ENCODE data around the gene OR8B4. TPM values are rescaled to one million over a fixed set of nuclear protein-coding genes. Genes with fewer than 3 reads are reported as not detected.

The OR8B4 gene
- total and polyA plus RNA-seq, 2 donors (not counting 1 experiment from before 2014, with no cell fraction given): not detected

DNA sequence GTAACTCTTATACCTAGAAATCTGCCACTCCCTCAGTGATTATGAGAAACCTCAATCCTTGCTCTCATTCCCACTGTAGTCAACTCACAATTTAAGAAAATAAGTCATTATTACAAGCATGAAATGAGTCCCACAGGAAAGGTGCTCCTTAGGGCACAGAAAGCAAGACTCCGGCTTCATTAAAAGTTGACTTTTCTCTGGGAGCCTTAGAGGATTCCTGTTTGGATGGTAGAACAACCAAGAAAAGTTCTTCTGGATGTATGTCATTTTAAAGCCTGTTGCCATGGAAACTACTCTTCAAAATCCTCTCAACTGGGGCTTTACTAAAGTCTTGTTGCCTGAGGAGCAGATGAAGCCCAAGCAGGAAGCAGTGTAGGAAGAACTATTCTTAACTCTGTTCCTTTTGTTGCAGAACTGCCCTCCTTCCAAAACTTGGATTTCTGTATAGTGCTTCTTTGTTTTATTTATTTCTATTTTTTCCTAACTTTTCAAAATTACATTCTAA lies 21.0 kb upstream of the OR8B4 start, which contains the start of gene OR8B8:
OR8B8 (minus strand) TSS at position 51 of the 505 bp plus-strand sequence. CDS start 4,611 bp downstream, outside the sequence.
- DNase-seq: no peak
- intact Hi-C loops (cut with micrococcal nuclease): no loop called here
- Histone ChIP-seq H3K4me1 (ENCODE audit: control insufficient read depth in 2 of 2, insufficient read depth in 2 of 2, low read length in 2 of 2) (no peaks in the 10 kb centered on the region), H3K27ac (ENCODE audit: low read length in 2 of 2) (no peak within 1 kb of the TSS), H3K36me3 (replicated peaks in 1 of 2; ENCODE audit: control extremely low read depth in 1 of 2, control insufficient read depth in 1 of 2, extremely low read depth in 1 of 2, insufficient read depth in 2 of 2, low read length in 1 of 2) (no peaks in the 10 kb centered on the region), H4K20me1 (ENCODE audit: control insufficient read depth, insufficient read depth, low read length, poor library complexity, severe bottlenecking) (no peaks in the 10 kb centered on the region), H3K79me2 (ENCODE audit: control insufficient read depth, insufficient read depth, low read length) (no peaks in the 10 kb centered on the region), H3K4me3 (ENCODE audit: control extremely low read depth in 1 of 5, extremely low read depth in 1 of 5, insufficient read depth in 1 of 5, low read depth in 2 of 5, low read length in 4 of 5) (no peak within 1 kb of the TSS), H3K9ac (ENCODE audit: low read length) (no peak within 1 kb of the TSS), H3K27me3 (replicated peaks in 1 of 4; ENCODE audit: control extremely low read depth in 1 of 4, control insufficient read depth in 3 of 4, insufficient read depth in 4 of 4, low read length in 3 of 4) (peaks cover 0 to 3% (median 0%) of the 10 kb centered on the region in 4 experiments), H3K9me3 (ENCODE audit: control extremely low read depth in 1 of 3, control insufficient read depth in 2 of 3, insufficient read depth in 1 of 3, low read length in 2 of 3) (no peaks in the 10 kb centered on the region), H3K4me2 (replicated peaks; ENCODE audit: low read depth, low read length, poor library complexity, severe bottlenecking) (no peak within 1 kb of the TSS), H2AFZ (ENCODE audit: insufficient read depth, low read depth, low read length, poor library complexity, severe bottlenecking) (no peak within 1 kb of the TSS)
- TF ChIP-seq EZH2 (IDR thresholded peaks at IDR 0.05; ENCODE audit: borderline replicate concordance, insufficient read depth, low read depth, low read length, poor library complexity, severe bottlenecking): no peak
- TF ChIP-seq, protein P1, sequence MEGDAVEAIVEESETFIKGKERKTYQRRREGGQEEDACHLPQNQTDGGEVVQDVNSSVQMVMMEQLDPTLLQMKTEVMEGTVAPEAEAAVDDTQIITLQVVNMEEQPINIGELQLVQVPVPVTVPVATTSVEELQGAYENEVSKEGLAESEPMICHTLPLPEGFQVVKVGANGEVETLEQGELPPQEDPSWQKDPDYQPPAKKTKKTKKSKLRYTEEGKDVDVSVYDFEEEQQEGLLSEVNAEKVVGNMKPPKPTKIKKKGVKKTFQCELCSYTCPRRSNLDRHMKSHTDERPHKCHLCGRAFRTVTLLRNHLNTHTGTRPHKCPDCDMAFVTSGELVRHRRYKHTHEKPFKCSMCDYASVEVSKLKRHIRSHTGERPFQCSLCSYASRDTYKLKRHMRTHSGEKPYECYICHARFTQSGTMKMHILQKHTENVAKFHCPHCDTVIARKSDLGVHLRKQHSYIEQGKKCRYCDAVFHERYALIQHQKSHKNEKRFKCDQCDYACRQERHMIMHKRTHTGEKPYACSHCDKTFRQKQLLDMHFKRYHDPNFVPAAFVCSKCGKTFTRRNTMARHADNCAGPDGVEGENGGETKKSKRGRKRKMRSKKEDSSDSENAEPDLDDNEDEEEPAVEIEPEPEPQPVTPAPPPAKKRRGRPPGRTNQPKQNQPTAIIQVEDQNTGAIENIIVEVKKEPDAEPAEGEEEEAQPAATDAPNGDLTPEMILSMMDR (IDR thresholded peaks at IDR 0.05): no peak
- Mint-ChIP-seq H3K27ac (no peak within 1 kb of the TSS), H3K27me3 (peaks cover 18% of the 10 kb centered on the region), H3K9me3 (ENCODE audit: insufficient read depth) (no peaks in the 10 kb centered on the region), H3K4me1 (no peaks in the 10 kb centered on the region), H3K4me3 (no peak within 1 kb of the TSS)
- no CpG with 5 or more reads among the region's 1 CpG for WGBS (ENCODE audit: insufficient coverage)
- ATAC-seq (ENCODE audit: low read depth): no peak
- ChIA-PET POLR2A (no interaction called here), CTCF (no interaction called here)

DNA sequence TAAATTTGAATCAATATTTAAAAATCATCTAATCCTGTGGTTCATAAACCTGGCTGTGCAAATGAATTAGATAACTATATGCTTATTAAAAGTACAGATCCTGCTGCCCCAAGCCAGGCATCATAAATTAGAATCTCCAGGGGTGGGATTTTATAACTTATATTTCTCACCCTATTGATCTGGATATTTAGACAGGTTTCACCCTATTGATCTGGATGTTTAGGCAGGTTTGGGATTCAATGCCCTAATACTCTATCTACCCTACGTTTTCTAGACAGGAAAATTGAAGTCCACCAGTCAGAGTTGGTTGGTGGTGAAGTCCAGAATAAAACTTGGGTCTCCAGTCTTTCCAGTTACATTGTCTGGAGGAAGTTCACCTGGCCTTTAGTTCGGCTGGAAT lies 18.2 kb upstream of the OR8B4 start:
- Histone ChIP-seq H3K79me2 (ENCODE audit: control insufficient read depth, insufficient read depth, low read length) (no peaks in the 10 kb centered on the region), H3K27me3 (replicated peaks in 1 of 4; ENCODE audit: control extremely low read depth in 1 of 4, control insufficient read depth in 3 of 4, insufficient read depth in 4 of 4, low read length in 3 of 4) (peaks cover 0 to 3% (median 0%) of the 10 kb centered on the region in 4 experiments), H3K9me3 (ENCODE audit: control extremely low read depth in 1 of 3, control insufficient read depth in 2 of 3, insufficient read depth in 1 of 3, low read length in 2 of 3) (no peaks in the 10 kb centered on the region), H2AFZ (ENCODE audit: insufficient read depth, low read depth, low read length, poor library complexity, severe bottlenecking) (no peak overlapping the region), H4K20me1 (ENCODE audit: control insufficient read depth, insufficient read depth, low read length, poor library complexity, severe bottlenecking) (no peaks in the 10 kb centered on the region), H3K36me3 (replicated peaks in 1 of 2; ENCODE audit: control extremely low read depth in 1 of 2, control insufficient read depth in 1 of 2, extremely low read depth in 1 of 2, insufficient read depth in 2 of 2, low read length in 1 of 2) (no peaks in the 10 kb centered on the region), H3K4me3 (ENCODE audit: control extremely low read depth in 1 of 5, extremely low read depth in 1 of 5, insufficient read depth in 1 of 5, low read depth in 2 of 5, low read length in 4 of 5) (no peak overlapping the region), H3K27ac (ENCODE audit: low read length in 2 of 2) (no peak overlapping the region), H3K9ac (ENCODE audit: low read length) (no peak overlapping the region), H3K4me1 (ENCODE audit: control insufficient read depth in 2 of 2, insufficient read depth in 2 of 2, low read length in 2 of 2) (no peaks in the 10 kb centered on the region), H3K4me2 (replicated peaks; ENCODE audit: low read depth, low read length, poor library complexity, severe bottlenecking) (no peak overlapping the region)
- TF ChIP-seq, protein P1 (IDR thresholded peaks at IDR 0.05): no peak
- no peak for TF ChIP-seq EZH2 (IDR thresholded peaks at IDR 0.05; ENCODE audit: borderline replicate concordance, insufficient read depth, low read depth, low read length, poor library complexity, severe bottlenecking)
- peaks cover 34% of the 10 kb centered on the region for H3K27me3 Mint-ChIP-seq
- no peaks in the 10 kb centered on the region for H3K9me3 Mint-ChIP-seq (ENCODE audit: insufficient read depth)
- H3K27ac Mint-ChIP-seq: no peak overlapping the region
- DNase-seq (no peak), ATAC-seq (ENCODE audit: low read depth) (no peak)
- no peak overlapping the region for H3K4me3 Mint-ChIP-seq
- H3K4me1 Mint-ChIP-seq: no peaks in the 10 kb centered on the region
- POLR2A ChIA-PET: no interaction called here
- CTCF ChIA-PET: no interaction called here
- intact Hi-C loops (cut with micrococcal nuclease): no loop called here
- 78% methylated on average over 1 of the region's 2 CpGs for WGBS (ENCODE audit: insufficient coverage)

Data from B cell (primary cell).